Skeletal muscle cell (primary cell): ENCODE data around the gene RAD51B.

Experiments used
- DNase-seq: peaks from one replicate; pipeline ENCODE4 v3.0.0-alpha.2; 2010; ENCODE audit warnings: low read depth
- H3K4me3 ChIP-seq: 2 replicates; pipeline ENCODE4 v1.5.1; 2011; ENCODE audit warnings: low read depth, mild to moderate bottlenecking, control low read depth, low read length, moderate library complexity

Gene RAD51B

GRCh38 chr14:68637106-68638021, 817.8 kb downstream of the RAD51B start:
- no peak overlapping the region for H3K4me3 ChIP-seq
- no peak for DNase-seq

GRCh38 chr14:68638141-68638999, 818.8 kb downstream of the RAD51B start:
- H3K4me3 ChIP-seq, result no peak overlapping the region
- no peak for DNase-seq

GRCh38 chr14:68639000-68639757, 819.6 kb downstream of the RAD51B start:
- no peak for DNase-seq
- no peak overlapping the region for H3K4me3 ChIP-seq

GRCh38 chr14:68639758-68640574, 820.4 kb downstream of the RAD51B start:
- no peak for DNase-seq
- H3K4me3 ChIP-seq, result no peak overlapping the region

- no peak overlapping the region for H3K4me3 ChIP-seq
- DNase-seq, result no peak
Observed at GRCh38 chr14:68643673-68644072, 824.1 kb downstream of the RAD51B start.

GRCh38 chr14:68644101-68644500, 824.5 kb downstream of the RAD51B start:
- no peak for DNase-seq
- H3K4me3 ChIP-seq, result no peak overlapping the region

- DNase-seq, result no peak
- H3K4me3 ChIP-seq, result no peak overlapping the region
Observed at GRCh38 chr14:68645371-68645770, 825.8 kb downstream of the RAD51B start.

GRCh38 chr14:68649476-68650189, 830.1 kb downstream of the RAD51B start:
- DNase-seq, result no peak

GRCh38 chr14:68650404-68650994, 830.9 kb downstream of the RAD51B start:
- DNase-seq, result no peak
- no peak overlapping the region for H3K4me3 ChIP-seq

More at GRCh38 chr14:68649476-68650189, 830.1 kb downstream of the RAD51B start:
- H3K4me3 ChIP-seq, result no peak overlapping the region

- no peak for DNase-seq
- H3K4me3 ChIP-seq, result no peak overlapping the region
Observed at GRCh38 chr14:68651075-68651474, 831.5 kb downstream of the RAD51B start.

GRCh38 chr14:68651652-68652432, 832.3 kb downstream of the RAD51B start:
- no peak overlapping the region for H3K4me3 ChIP-seq
- no peak for DNase-seq

GRCh38 chr14:68652433-68652690, 832.8 kb downstream of the RAD51B start:
- no peak overlapping the region for H3K4me3 ChIP-seq
- DNase-seq, result no peak

- no peak overlapping the region for H3K4me3 ChIP-seq
- no peak for DNase-seq
Observed at GRCh38 chr14:68653108-68653507, 833.5 kb downstream of the RAD51B start.

GRCh38 chr14:68653804-68654203, 834.2 kb downstream of the RAD51B start:
- H3K4me3 ChIP-seq, result no peak overlapping the region
- DNase-seq, result no peak

- no peak for DNase-seq
Observed at GRCh38 chr14:68654471-68654941, 834.9 kb downstream of the RAD51B start.

GRCh38 chr14:68655021-68655831, 835.6 kb downstream of the RAD51B start:
- DNase-seq, result no peak
- H3K4me3 ChIP-seq, result no peak overlapping the region

More at GRCh38 chr14:68654471-68654941, 834.9 kb downstream of the RAD51B start:
- no peak overlapping the region for H3K4me3 ChIP-seq
